DMS53 treated with DMSO at 0.1 percent for 48 hours (cell line): ENCODE data around the gene SOCS7.

Source experiments
- DNase-seq: peaks from one replicate; lab custom pipeline; 2025; ENCODE audit not compliant: unreplicated experiment; lab: John Stamatoyannopoulos, UW

SOCS7 gene

DNA sequence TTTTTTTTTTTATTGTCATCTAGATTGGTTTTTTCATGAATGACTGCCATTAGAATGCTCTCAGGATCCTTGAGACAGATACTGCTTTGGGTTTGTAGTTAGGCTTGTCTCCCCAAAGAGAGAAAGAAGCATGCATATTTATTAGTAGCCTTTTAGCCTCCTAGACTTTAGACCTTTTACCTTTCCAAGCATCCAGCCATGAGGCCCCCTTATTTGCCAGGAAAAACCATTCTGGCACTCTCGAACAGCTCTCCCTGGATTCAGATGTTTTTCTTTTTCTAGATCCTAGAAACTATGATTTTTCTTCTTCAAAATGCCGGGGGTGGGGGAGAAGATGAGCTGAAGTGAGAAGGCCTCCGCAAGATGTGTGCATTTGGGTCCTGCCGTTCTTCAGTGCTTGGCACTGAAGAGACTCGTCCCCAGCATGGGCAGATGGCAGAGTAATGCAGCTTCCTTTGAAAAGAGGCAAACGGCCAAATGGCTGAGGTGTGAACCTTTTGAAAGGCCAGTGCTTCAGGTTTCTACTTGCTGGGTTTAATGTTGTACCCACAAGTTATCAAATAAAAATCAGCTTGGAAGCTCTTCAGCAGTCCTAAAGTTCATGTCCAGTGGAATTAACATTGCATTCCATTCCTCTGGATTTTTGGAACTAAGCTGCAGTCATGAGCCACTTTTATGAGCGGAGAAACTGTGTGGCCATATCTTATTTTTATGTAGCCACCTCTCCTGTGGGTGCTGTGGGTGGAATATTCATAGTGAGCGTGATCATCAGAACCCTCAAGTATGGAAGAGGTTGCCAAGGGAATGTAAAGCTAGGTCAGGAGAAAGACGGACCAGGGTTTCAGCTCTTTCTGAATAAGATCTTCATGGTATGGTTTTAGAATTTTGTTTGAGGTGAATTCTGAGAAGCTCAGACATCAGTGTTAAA is 7.2 kb downstream of the SOCS7 start:
- DNase-seq = no peak

GRCh38 chr17:38361694-38362465 is 10.2 kb downstream of the SOCS7 start:
- no peak for DNase-seq

GRCh38 chr17:38363016-38363415 is 11.4 kb downstream of the SOCS7 start:
- DNase-seq = no peak

DNA sequence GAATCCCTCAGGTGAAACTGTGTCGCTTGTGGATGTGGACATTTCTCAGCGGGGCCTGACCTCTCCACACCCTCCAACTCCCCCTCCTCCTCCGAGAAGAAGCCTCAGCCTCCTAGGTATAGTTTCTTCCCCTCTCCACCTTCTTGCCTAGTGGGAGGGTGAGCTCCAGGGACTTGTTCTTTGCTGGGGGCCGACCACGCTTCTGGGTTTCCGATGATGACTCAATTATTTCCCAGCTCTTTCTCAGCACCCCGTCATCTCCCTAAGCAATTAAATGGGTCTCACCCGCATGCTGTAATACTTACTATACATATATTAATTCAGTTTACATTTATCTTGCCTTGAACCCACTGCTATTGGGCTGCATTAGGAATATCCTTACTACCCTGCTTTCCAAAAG is 13.1 kb downstream of the SOCS7 start:
- DNase-seq = no peak

- no peak for DNase-seq
Measured at GRCh38 chr17:38369124-38369886, 17.7 kb downstream of the SOCS7 start.

- DNase-seq = no peak
Measured at GRCh38 chr17:38379448-38379847, 27.8 kb downstream of the SOCS7 start.

DNA sequence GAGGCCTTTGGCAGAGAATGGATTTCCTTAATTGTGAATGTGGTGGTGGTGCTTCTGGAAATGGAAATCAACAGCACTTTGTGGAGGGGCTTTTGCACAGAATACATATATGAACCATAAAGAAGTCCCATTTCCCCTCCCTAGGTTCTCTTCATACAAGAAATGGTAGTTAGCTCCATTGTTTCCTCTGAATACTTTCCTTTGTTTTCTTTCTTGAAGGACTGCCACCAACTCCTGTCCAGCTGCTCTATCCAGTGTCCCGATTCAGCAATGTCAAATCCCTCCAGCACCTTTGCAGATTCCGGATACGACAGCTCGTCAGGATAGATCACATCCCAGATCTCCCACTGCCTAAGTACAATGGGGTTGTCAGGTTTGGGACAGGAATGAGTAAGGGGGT is 43.4 kb downstream of the SOCS7 start:
- DNase-seq = no peak

DNA sequence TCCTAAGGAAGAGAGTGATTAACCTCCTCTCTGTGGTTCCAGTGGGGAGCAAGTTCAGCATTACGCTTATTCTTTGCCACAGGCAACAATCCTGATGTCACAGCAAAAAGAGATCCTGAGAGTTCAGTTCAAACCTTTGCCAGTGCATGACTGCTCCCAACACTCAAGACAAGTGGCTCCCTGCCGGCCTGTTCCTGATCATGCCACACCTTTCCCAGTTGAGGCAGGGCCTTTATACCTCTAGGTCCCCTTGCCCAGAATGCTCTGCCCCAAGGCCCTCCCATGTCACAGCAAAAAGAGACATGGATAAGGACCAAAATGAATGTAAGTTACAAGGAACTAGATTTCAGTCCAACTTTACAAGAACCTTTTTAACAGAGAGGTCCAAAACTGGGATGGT is 45.6 kb downstream of the SOCS7 start:
- no peak for DNase-seq

- no peak for DNase-seq
Measured at GRCh38 chr17:38400286-38400685, 48.6 kb downstream of the SOCS7 start.

- no peak for DNase-seq
Measured at GRCh38 chr17:38401459-38401858, 49.8 kb downstream of the SOCS7 start.

DNA sequence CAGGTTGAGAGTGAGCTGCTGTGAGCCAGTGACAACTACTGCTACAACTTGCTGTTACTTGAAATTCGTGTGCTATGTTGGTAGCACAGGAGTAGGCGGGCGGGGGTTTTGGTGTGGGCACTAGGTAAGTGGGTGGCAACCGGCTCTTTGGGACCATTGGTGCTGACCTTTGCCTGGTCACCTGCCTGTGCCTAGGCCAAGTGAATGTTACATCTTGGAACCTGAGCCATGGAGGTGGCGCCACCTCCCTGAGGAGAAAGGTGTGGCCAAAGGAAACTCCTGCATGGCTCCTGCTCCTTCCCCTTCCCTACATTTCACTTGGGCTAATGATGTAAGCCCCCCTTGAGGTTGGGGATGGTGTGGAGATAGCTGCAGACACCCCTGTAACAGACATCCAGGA is 51.3 kb downstream of the SOCS7 start:
- DNase-seq = no peak

- no peak for DNase-seq
Measured at GRCh38 chr17:38403491-38403890, 51.8 kb downstream of the SOCS7 start.

DNA sequence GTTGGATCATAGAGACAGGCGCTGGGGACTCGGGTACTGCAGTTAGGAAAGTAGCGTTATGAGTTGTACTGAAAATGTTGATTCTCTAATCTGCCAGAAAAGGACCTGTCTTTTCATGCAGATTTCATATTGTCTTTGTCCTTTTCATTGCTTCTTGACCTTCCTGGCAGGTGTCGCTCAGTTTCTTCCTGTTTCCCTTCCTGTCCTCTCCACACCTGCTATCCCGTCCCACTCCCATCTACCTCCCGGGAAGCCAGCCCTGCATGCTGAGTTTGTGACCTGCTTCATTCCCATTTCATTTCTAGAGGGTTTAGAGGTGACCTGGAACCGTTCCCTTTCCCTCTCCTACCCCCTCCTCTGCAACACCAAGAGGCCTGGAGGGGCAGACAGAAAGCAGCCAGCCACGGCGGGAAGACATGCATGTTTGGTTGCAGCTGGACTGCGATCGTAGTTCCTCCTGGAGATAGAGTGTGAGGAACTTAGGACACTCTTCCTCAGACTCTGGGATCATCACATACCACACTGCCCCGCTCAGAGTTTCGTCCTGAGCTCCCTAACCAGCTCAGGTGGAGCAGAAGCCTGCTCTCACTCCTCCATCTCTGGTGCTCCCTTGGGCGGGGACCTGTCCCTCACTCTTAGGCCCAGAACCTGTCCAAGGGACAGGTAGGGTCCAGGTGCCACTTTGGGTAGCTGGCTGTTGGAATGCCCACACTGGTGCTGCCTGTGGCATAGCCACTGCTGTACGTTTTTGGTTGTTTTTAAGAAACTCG is 52.7 kb downstream of the SOCS7 start:
- DNase-seq = no peak

DNA sequence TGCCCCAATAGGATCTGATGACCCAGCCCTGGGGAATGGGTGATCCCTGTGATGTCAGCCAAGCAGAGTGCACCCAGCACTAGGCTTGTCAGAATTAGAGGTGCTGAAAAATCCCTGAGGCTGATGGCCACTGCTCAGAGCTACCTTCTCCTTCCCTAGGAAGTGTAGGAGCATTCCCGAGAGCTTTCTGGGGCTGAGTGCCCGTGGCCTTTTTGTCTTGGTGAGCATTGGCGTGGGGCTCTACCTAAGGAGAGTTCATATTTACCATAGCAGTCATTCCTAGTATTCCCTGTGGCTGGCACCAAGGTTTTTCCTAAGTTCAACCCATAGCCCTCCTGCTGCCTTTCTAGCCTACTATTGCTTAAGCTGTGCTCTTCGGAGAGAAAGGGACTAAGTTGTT is 54.0 kb downstream of the SOCS7 start:
- no peak for DNase-seq

GRCh38 chr17:38410201-38410600 is 58.6 kb downstream of the SOCS7 start:
- DNase-seq = no peak

GRCh38 chr17:38415250-38416194 is 63.9 kb downstream of the SOCS7 start:
- DNase-seq = peak; percentile 78

GRCh38 chr17:38416840-38417209 is 65.2 kb downstream of the SOCS7 start:
- DNase-seq = no peak

DNA sequence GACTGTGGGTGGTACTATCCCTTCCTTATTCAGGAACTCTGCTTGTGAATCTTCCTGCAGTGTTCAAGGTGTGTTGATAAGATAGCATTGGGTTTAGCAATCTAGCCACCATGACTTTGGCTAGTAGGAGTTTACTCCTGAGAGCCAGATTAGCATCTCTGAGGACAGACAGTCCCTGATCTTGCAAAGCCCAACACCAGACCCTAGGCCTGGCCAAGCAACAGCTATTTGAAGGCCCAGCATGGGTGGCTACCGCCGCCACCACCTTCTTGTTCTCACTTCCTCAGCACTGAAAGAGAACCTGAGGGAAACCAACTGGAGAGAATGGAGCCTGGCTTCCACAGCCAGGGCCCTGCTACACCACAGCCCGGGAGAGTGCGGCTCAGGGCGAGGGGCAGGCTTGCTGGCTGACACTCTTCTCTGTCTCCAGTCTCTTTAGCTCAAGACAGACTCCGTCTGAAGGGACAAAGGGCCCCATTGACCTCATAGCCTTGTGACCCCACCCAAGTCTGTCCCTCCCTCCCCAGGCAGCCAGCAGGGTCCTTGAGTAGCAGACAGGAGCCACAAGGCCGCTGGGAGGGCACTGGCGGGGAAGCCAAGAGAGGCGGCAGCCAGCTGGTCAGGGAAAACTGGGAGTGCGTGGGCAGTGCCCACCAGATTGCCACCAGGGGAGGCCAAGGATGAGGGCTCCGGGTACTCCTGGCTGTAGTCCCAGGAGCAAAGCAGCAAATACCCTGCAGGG is 65.7 kb downstream of the SOCS7 start:
- no peak for DNase-seq
